ENCODE measurements around the gene PLCH1. TPM values are rescaled to one million over a fixed set of nuclear protein-coding genes. Genes with fewer than 3 reads are reported as not detected.

Gene PLCH1
- total RNA-seq, 1 donor from 2014 or later = 32.0 TPM

DNA sequence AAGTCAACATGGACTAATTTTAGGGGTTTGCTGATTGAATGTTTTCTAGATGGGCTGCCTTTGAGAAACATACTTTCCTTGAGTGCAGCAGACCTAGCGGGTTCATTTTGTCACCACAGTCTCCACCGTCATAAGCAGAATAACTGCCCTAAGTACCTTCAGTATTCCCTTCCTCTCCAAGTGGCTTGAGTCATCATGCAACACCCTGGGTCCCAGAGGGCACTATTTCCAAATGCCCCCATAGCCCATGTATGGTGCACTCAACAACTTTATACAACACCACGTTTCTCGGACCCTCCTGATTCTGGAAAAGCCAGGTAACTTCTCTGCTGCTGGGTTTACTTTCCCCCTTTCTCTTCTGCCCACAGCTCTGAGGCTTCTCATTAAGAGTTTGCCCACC, 300.1 kb downstream of the PLCH1 start:
- Histone ChIP-seq H3K4me2 (no peak overlapping the region), H3K36me3 (no peaks in the 10 kb centered on the region), H3K27me3 (no peaks in the 10 kb centered on the region), H3K9ac (no peak overlapping the region), H3K4me3 (no peak overlapping the region), H3K27ac (no peak overlapping the region), H3K4me1 (no peaks in the 10 kb centered on the region), H3F3A (ENCODE audit: low read depth) (no peaks in the 10 kb centered on the region), H3K9me3 (ENCODE audit: low read depth) (no peaks in the 10 kb centered on the region), H3K79me2 (ENCODE audit: low read depth) (no peaks in the 10 kb centered on the region), H2AFZ (replicated peaks) (no peak overlapping the region), H4K20me1 (ENCODE audit: low read depth) (no peaks in the 10 kb centered on the region)
- no peaks in the 10 kb centered on the region for H3K27me3 Mint-ChIP-seq (ENCODE audit: insufficient read depth, low read depth)
- no peak overlapping the region for H3K27ac Mint-ChIP-seq
- no peaks in the 10 kb centered on the region for H3K4me1 Mint-ChIP-seq
- TF ChIP-seq CTCF (IDR thresholded peaks at IDR 0.05) (no peak), EZH2 (IDR thresholded peaks at IDR 0.05) (no peak), EZH2phosphoT487 (IDR thresholded peaks at IDR 0.05) (no peak)
- no peak overlapping the region for H3K4me3 Mint-ChIP-seq
- DNase-seq (ENCODE audit: low spot score) = no peak
- H3K36me3 Mint-ChIP-seq = peaks cover 3% of the 10 kb centered on the region
- no peaks in the 10 kb centered on the region for H3K9me3 Mint-ChIP-seq

GRCh38 chr3:155443815-155444214, 301.1 kb downstream of the PLCH1 start:
- no peaks in the 10 kb centered on the region for H3K79me2 ChIP-seq (ENCODE audit: low read depth)
- no peaks in the 10 kb centered on the region for H4K20me1 ChIP-seq (ENCODE audit: low read depth)
- DNase-seq (ENCODE audit: low spot score) = no peak
- H3F3A ChIP-seq (ENCODE audit: low read depth) = no peaks in the 10 kb centered on the region
- H3K4me3 Mint-ChIP-seq = no peak overlapping the region
- no peaks in the 10 kb centered on the region for H3K36me3 ChIP-seq
- H3K4me2 ChIP-seq = no peak overlapping the region
- TF ChIP-seq CTCF (IDR thresholded peaks at IDR 0.05) (no peak), EZH2 (IDR thresholded peaks at IDR 0.05) (no peak), EZH2phosphoT487 (IDR thresholded peaks at IDR 0.05) (no peak)
- H3K27me3 Mint-ChIP-seq (ENCODE audit: insufficient read depth, low read depth) = no peaks in the 10 kb centered on the region
- no peaks in the 10 kb centered on the region for H3K36me3 Mint-ChIP-seq
- no peaks in the 10 kb centered on the region for H3K4me1 Mint-ChIP-seq
- H2AFZ ChIP-seq (replicated peaks) = no peak overlapping the region
- no peak overlapping the region for H3K27ac Mint-ChIP-seq
- no peak overlapping the region for H3K4me3 ChIP-seq
- H3K9me3 Mint-ChIP-seq = no peaks in the 10 kb centered on the region
- no peaks in the 10 kb centered on the region for H3K4me1 ChIP-seq
- no peaks in the 10 kb centered on the region for H3K27me3 ChIP-seq
- no peaks in the 10 kb centered on the region for H3K9me3 ChIP-seq (ENCODE audit: low read depth)
- no peak overlapping the region for H3K9ac ChIP-seq
- H3K27ac ChIP-seq = no peak overlapping the region

DNA sequence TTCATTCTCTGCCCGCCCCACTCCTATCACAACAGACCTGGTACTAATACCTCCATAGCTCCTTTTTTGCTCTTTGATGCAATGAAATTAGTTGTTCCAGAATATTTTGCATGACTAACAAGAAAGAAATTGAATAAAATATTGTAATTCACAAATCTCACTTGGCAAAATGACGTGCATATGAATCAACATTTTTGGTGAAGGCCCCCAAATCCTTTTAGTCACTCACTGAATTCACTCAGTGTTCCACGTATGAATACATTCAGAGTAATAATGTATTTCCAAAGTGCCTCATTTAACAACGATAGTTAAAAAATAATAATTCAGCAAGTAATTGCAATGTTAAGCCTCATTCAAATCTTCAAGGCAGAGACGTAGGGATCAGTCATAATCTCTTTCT, 302.8 kb downstream of the PLCH1 start:
- Histone ChIP-seq H3K9ac (no peak overlapping the region), H4K20me1 (ENCODE audit: low read depth) (no peaks in the 10 kb centered on the region), H3K79me2 (ENCODE audit: low read depth) (no peaks in the 10 kb centered on the region), H3K36me3 (no peaks in the 10 kb centered on the region), H3K9me3 (ENCODE audit: low read depth) (no peaks in the 10 kb centered on the region), H3K4me3 (no peak overlapping the region), H3K4me2 (no peak overlapping the region), H3F3A (ENCODE audit: low read depth) (no peaks in the 10 kb centered on the region), H3K4me1 (no peaks in the 10 kb centered on the region), H2AFZ (replicated peaks) (no peak overlapping the region), H3K27ac (no peak overlapping the region), H3K27me3 (no peaks in the 10 kb centered on the region)
- Mint-ChIP-seq H3K9me3 (no peaks in the 10 kb centered on the region), H3K36me3 (no peaks in the 10 kb centered on the region), H3K27ac (no peak overlapping the region), H3K4me3 (no peak overlapping the region), H3K4me1 (no peaks in the 10 kb centered on the region), H3K27me3 (ENCODE audit: insufficient read depth, low read depth) (no peaks in the 10 kb centered on the region)
- TF ChIP-seq CTCF (IDR thresholded peaks at IDR 0.05) (no peak), EZH2phosphoT487 (IDR thresholded peaks at IDR 0.05) (no peak), EZH2 (IDR thresholded peaks at IDR 0.05) (no peak)
- no peak for DNase-seq (ENCODE audit: low spot score)

DNA sequence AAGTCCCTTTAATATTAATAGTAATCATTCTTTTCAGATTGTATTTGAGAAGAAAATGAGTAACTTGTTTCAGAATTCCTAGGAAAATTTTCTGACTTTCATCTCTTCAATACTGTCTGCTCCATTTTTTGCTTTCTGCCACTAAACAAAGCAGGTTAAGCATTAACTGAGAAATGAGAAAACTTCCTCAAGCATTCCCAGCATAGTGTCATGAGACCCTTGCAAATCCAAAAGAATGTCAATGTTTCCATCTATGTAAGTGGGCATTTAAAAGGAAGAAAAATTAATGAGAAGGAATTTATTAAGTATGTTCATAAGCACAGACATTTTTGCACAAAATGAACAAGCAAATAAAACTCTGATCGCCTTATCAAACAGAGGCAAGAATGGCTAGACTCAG, 303.4 kb downstream of the PLCH1 start:
- Mint-ChIP-seq H3K9me3 (no peaks in the 10 kb centered on the region), H3K27ac (no peak overlapping the region), H3K4me1 (no peaks in the 10 kb centered on the region), H3K36me3 (no peaks in the 10 kb centered on the region), H3K27me3 (ENCODE audit: insufficient read depth, low read depth) (no peaks in the 10 kb centered on the region), H3K4me3 (no peak overlapping the region)
- H2AFZ ChIP-seq (replicated peaks) = no peak overlapping the region
- no peaks in the 10 kb centered on the region for H3K4me1 ChIP-seq
- no peaks in the 10 kb centered on the region for H3K36me3 ChIP-seq
- H4K20me1 ChIP-seq (ENCODE audit: low read depth) = no peaks in the 10 kb centered on the region
- H3K27ac ChIP-seq = no peak overlapping the region
- no peak overlapping the region for H3K4me2 ChIP-seq
- no peak for TF ChIP-seq EZH2 (IDR thresholded peaks at IDR 0.05)
- TF ChIP-seq CTCF (IDR thresholded peaks at IDR 0.05) = no peak
- no peak for TF ChIP-seq EZH2phosphoT487 (IDR thresholded peaks at IDR 0.05)
- H3K4me3 ChIP-seq = no peak overlapping the region
- H3K27me3 ChIP-seq = no peaks in the 10 kb centered on the region
- no peaks in the 10 kb centered on the region for H3K9me3 ChIP-seq (ENCODE audit: low read depth)
- DNase-seq (ENCODE audit: low spot score) = no peak
- no peak overlapping the region for H3K9ac ChIP-seq
- no peaks in the 10 kb centered on the region for H3F3A ChIP-seq (ENCODE audit: low read depth)
- no peaks in the 10 kb centered on the region for H3K79me2 ChIP-seq (ENCODE audit: low read depth)

Data from neural progenitor cell (in vitro differentiated cells).